IMR-90 (cell line): ENCODE measurements around the gene CRABP1. TPM values are rescaled to one million over a fixed set of nuclear protein-coding genes. Genes with fewer than 3 reads are reported as not detected.

Source experiments
- ATAC-seq: fragments of 200-7000 bp; cut with Tn5 transposase; 2 replicates; pipeline ENCODE4 v1.9.1; 2020; ENCODE audit warnings: low read depth, mild to moderate bottlenecking, moderate library complexity
- BruUV-seq: library from RNA; stranded (reverse); fragments of 400-500 nt; replicated peaks from 2 replicates; lab custom pipeline; 2021; lab: Mats Ljungman, UMichigan
- CTCF ChIA-PET: fragments of 300-600 bp; formaldehyde crosslinking; extraction: SDS; loops from one replicate; lab custom pipeline; 2021; ENCODE audit warnings: antibody characterized with exemption; lab: Yijun Ruan, JAX
- POLR2A ChIA-PET: fragments of 300-600 bp; sonication (Branson Sonifier 250); formaldehyde crosslinking; loops from one replicate; lab custom pipeline; 2022; ENCODE audit warnings: antibody characterized with exemption; ENCODE audit not compliant: unreplicated experiment; lab: Charles Lee
- DNase-seq: peaks from one replicate; pipeline ENCODE4 v3.0.0; 2013
- H2AFZ ChIP-seq: replicated peaks from 2 replicates; pipeline ENCODE3; 2013; ENCODE audit warnings: low read length, mild to moderate bottlenecking; ENCODE audit not compliant: poor library complexity
- H2AK5ac ChIP-seq: 2 replicates; pipeline ENCODE4 v1.6.1; 2013; ENCODE audit warnings: low read depth, low read length, inconsistent platforms
- H2AK9ac ChIP-seq: replicated peaks from 2 replicates; pipeline ENCODE3; 2013; ENCODE audit warnings: mild to moderate bottlenecking, low read depth, low read length, moderate library complexity; ENCODE audit not compliant: poor library complexity
- H2BK120ac ChIP-seq: 2 replicates; pipeline ENCODE4 v1.6.1; 2013; ENCODE audit warnings: low read depth, low read length, inconsistent platforms
- H2BK15ac ChIP-seq: 3 replicates; pipeline ENCODE4 v1.6.1; 2013; ENCODE audit warnings: low read depth, low read length, inconsistent platforms
- H2BK20ac ChIP-seq: 2 replicates; pipeline ENCODE4 v1.6.1; 2013; ENCODE audit warnings: low read depth, mild to moderate bottlenecking, inconsistent platforms, low read length, moderate library complexity
- H2BK5ac ChIP-seq: 2 replicates; pipeline ENCODE4 v1.6.1; 2013; ENCODE audit warnings: mild to moderate bottlenecking, low read depth, low read length, inconsistent platforms; ENCODE audit not compliant: poor library complexity, severe bottlenecking
- H3K14ac ChIP-seq: replicated peaks from 2 replicates; pipeline ENCODE4 v1.6.1; 2013; ENCODE audit warnings: low read depth, low read length, inconsistent platforms
- H3K18ac ChIP-seq: 2 replicates; pipeline ENCODE4 v1.6.1; 2013; ENCODE audit warnings: low read depth, low read length, control low read depth
- H3K23ac ChIP-seq: 2 replicates; pipeline ENCODE4 v1.6.1; 2013; ENCODE audit warnings: low read depth, low read length, inconsistent platforms
- H3K27ac ChIP-seq: 2 replicates; pipeline ENCODE4 v1.5.1; 2013; ENCODE audit warnings: mild to moderate bottlenecking, control low read depth, low read length; ENCODE audit not compliant: insufficient read depth
- H3K27me3 ChIP-seq: 2 replicates; pipeline ENCODE4 v1.6.1; 2013; ENCODE audit warnings: low read length; ENCODE audit not compliant: control insufficient read depth, insufficient read depth
- H3K36me3 ChIP-seq: 2 replicates; pipeline ENCODE4 v1.6.1; 2013; ENCODE audit warnings: low read length, mixed read lengths; ENCODE audit not compliant: control insufficient read depth, insufficient read depth
- H3K4ac ChIP-seq: 2 replicates; pipeline ENCODE4 v1.6.1; 2013; ENCODE audit warnings: low read depth, low read length, inconsistent platforms
- H3K4me1 ChIP-seq: 2 replicates; pipeline ENCODE4 v1.6.1; 2013; ENCODE audit warnings: low read length, mixed read lengths; ENCODE audit not compliant: control insufficient read depth, insufficient read depth
- H3K4me2 ChIP-seq: 2 replicates; pipeline ENCODE4 v1.6.1; 2013; ENCODE audit warnings: low read depth, mild to moderate bottlenecking, control low read depth, low read length, moderate library complexity
- H3K4me3 ChIP-seq: 2 replicates; pipeline ENCODE4 v1.5.1; 2013; ENCODE audit warnings: low read depth, mild to moderate bottlenecking, control low read depth, low read length, moderate library complexity; ENCODE audit not compliant: insufficient read depth
- H3K56ac ChIP-seq: 2 replicates; pipeline ENCODE4 v1.6.1; 2013; ENCODE audit warnings: low read length, inconsistent platforms; ENCODE audit not compliant: insufficient read depth; ENCODE audit errors: extremely low read depth
- H3K79me1 ChIP-seq, 2 experiments: 2 replicates each; pipeline ENCODE4 v1.6.1; 2013; ENCODE audit warnings: low read length in 2 of 2, inconsistent platforms in 1 of 2, low read depth in 1 of 2
- H3K9ac ChIP-seq: 2 replicates; pipeline ENCODE4 v1.6.1; 2013; ENCODE audit warnings: low read depth, low read length, control low read depth
- H3K9me1 ChIP-seq: 2 replicates; pipeline ENCODE4 v1.6.1; 2013; ENCODE audit warnings: low read length, inconsistent platforms; ENCODE audit not compliant: insufficient read depth
- H3K9me3 ChIP-seq: 2 replicates; pipeline ENCODE4 v1.6.1; 2013; ENCODE audit warnings: low read length; ENCODE audit not compliant: control insufficient read depth, insufficient read depth
- H4K20me1 ChIP-seq: 2 replicates; pipeline ENCODE4 v1.6.1; 2013; ENCODE audit warnings: low read length, inconsistent platforms; ENCODE audit not compliant: insufficient read depth
- H4K5ac ChIP-seq: 2 replicates; pipeline ENCODE4 v1.6.1; 2013; ENCODE audit warnings: mild to moderate bottlenecking, low read depth, low read length, control low read depth
- H4K8ac ChIP-seq, 2 experiments: 2 replicates each; pipeline ENCODE4 v1.6.1; 2013; ENCODE audit warnings: low read depth in 2 of 2, low read length in 2 of 2, control low read depth in 1 of 2, inconsistent platforms in 1 of 2
- H4K91ac ChIP-seq: 2 replicates; pipeline ENCODE4 v1.6.1; 2013; ENCODE audit warnings: low read depth, low read length, inconsistent platforms; ENCODE audit not compliant: insufficient read depth
- BHLHE40 ChIP-seq: fragments of 150-350 bp; IDR thresholded peaks from 2 replicates; pipeline ENCODE4 v1.6.1; 2016; ENCODE audit warnings: mild to moderate bottlenecking, low read depth, low read length
- CEBPB ChIP-seq: IDR thresholded peaks from 2 replicates; pipeline ENCODE4 v1.6.1; 2012; ENCODE audit warnings: low read depth, low read length, improper control_type of control experiment
- CHD1 ChIP-seq: IDR thresholded peaks from 2 replicates; pipeline ENCODE4 v1.6.1; 2012; ENCODE audit warnings: low read depth, low read length, improper control_type of control experiment
- ELK1 ChIP-seq: fragments of 150-350 bp; IDR thresholded peaks from 2 replicates; pipeline ENCODE4 v1.6.1; 2016; ENCODE audit warnings: low read depth, mild to moderate bottlenecking, low read length, moderate library complexity, borderline replicate concordance
- MAFK ChIP-seq: IDR thresholded peaks from 2 replicates; pipeline ENCODE4 v1.6.1; 2012; ENCODE audit warnings: low read depth, low read length, improper control_type of control experiment
- POLR2A ChIP-seq: IDR thresholded peaks from 2 replicates; pipeline ENCODE4 v1.6.1; 2012; ENCODE audit warnings: mild to moderate bottlenecking, low read depth, low read length
- RAD21 ChIP-seq: IDR thresholded peaks from 2 replicates; pipeline ENCODE4 v1.6.1; 2012; ENCODE audit warnings: low read length, improper control_type of control experiment
- RCOR1 ChIP-seq: IDR thresholded peaks from 2 replicates; pipeline ENCODE4 v1.6.1; 2012; ENCODE audit warnings: mild to moderate bottlenecking, low read length, improper control_type of control experiment; ENCODE audit not compliant: insufficient replicate concordance
- RFX5 ChIP-seq: IDR thresholded peaks from 2 replicates; pipeline ENCODE4 v1.8.0; 2012; ENCODE audit warnings: low read depth, mild to moderate bottlenecking, low read length, moderate library complexity
- WGBS, 2 experiments: methylation state at CpG; one replicate each; pipeline versions ENCODE4 v1.1.5 to v1.1.7; 2013; ENCODE audit warnings: missing lambda C conversion rate in 2 of 2; ENCODE audit not compliant: insufficient read length in 1 of 2; ENCODE audit errors: extremely low coverage in 2 of 2; 5-methylcytosine and 5-hydroxymethylcytosine counted together
- dilution Hi-C: fragments of 300-500 bp; cut with HindIII; formaldehyde crosslinking; loops from one replicate; pipeline ENCODE4 v1.14.3; 2018; ENCODE audit warnings: low sequenced_read_pairs; ENCODE audit not compliant: unreplicated experiment
- in situ Hi-C: fragments of 300-500 bp; cut with MboI; formaldehyde crosslinking; loops from 3 replicates; pipeline ENCODE4 v1.14.3; 2019; ENCODE audit warnings: low sequenced_read_pairs, inconsistent platforms, mixed read lengths
- intact Hi-C: fragments of 100-400 bp; cut with micrococcal nuclease; formaldehyde crosslinking; loops from 2 replicates; pipeline ENCODE4 v1.10.0; 2022
- polyA plus RNA-seq, 3 experiments: library from polyadenylated mRNA; depleted of rRNA; stranded (reverse); fragments of >200 nt; gene quantifications; 2 replicates each; pipeline ENCODE4 v1.2.3, GENCODE V29; 2012; ENCODE audit warnings: low replicate concordance in 1 of 3
- total RNA-seq: library from RNA; depleted of rRNA; stranded (reverse); fragments of >200 nt; gene quantifications from 2 replicates; pipeline ENCODE4 v1.2.3, GENCODE V29; 2012
- TF ChIP-seq, protein P1 (sequence below): fragments of 150-350 bp; IDR thresholded peaks from 2 replicates; pipeline ENCODE4 v1.6.1; 2017; ENCODE audit warnings: mild to moderate bottlenecking, antibody characterized with exemption, low read length, low read depth

The CRABP1 gene
- total and polyA plus RNA-seq, 2 of the 4 experiments (the other 2 are of a cell fraction) = not detected

- H3K79me1 ChIP-seq = no peaks in the 10 kb centered on the region
- CTCF ChIA-PET = no interaction called here
- dilution Hi-C loops = no loop called here
- H2BK20ac ChIP-seq = no peak overlapping the region
- no peak overlapping the region for H3K14ac ChIP-seq
- H3K27me3 ChIP-seq = peaks cover 44% of the 10 kb centered on the region
- no peaks in the 10 kb centered on the region for H3K36me3 ChIP-seq
- no peak overlapping the region for H3K4me3 ChIP-seq
- no peak for DNase-seq
- H2BK5ac ChIP-seq = no peak overlapping the region
- ATAC-seq = no peak
- POLR2A ChIA-PET = no interaction called here
- H4K91ac ChIP-seq = no peak overlapping the region
- H3K56ac ChIP-seq = no peak overlapping the region
- in situ Hi-C loops = no loop called here
- H3K9me3 ChIP-seq = no peaks in the 10 kb centered on the region
- H2AFZ ChIP-seq = no peak overlapping the region
- no TSS peak for BruUV-seq
- no peaks in the 10 kb centered on the region for H4K20me1 ChIP-seq
- no peak overlapping the region for H3K18ac ChIP-seq
- no peak overlapping the region for H2AK5ac ChIP-seq
- H2AK9ac ChIP-seq = no peak overlapping the region
- no peak overlapping the region for H3K4me2 ChIP-seq
- no peak overlapping the region for H2BK120ac ChIP-seq
- no peaks in the 10 kb centered on the region for H3K9me1 ChIP-seq
- H3K9ac ChIP-seq = no peak overlapping the region
- no peak overlapping the region for H3K27ac ChIP-seq
- TF ChIP-seq RCOR1 = no peak
- TF ChIP-seq BHLHE40 = no peak
- TF ChIP-seq RAD21 = no peak
- TF ChIP-seq RFX5 = no peak
- no peak for TF ChIP-seq CHD1
- no peak for TF ChIP-seq MAFK
- TF ChIP-seq POLR2A = no peak
- no peak for TF ChIP-seq ELK1
- TF ChIP-seq, protein P1, sequence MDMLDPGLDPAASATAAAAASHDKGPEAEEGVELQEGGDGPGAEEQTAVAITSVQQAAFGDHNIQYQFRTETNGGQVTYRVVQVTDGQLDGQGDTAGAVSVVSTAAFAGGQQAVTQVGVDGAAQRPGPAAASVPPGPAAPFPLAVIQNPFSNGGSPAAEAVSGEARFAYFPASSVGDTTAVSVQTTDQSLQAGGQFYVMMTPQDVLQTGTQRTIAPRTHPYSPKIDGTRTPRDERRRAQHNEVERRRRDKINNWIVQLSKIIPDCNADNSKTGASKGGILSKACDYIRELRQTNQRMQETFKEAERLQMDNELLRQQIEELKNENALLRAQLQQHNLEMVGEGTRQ = no peak
- no peak for TF ChIP-seq CEBPB
- WGBS, 2 experiments = no CpG with 5 or more reads among the region's 3 CpGs
- H3K4me1 ChIP-seq = no peaks in the 10 kb centered on the region; the same call in 1 of the 2 replicates
- intact Hi-C loops = no loop called here
- H4K8ac ChIP-seq = no peak overlapping the region
- no peak overlapping the region for H2BK15ac ChIP-seq
- no peak overlapping the region for H3K4ac ChIP-seq
- no peak overlapping the region for H4K5ac ChIP-seq
- H3K23ac ChIP-seq = no peak overlapping the region
Observed at GRCh38 chr15:78394026-78394425, 53.9 kb downstream of the CRABP1 start.
